Neural crest cell (in vitro differentiated cells): ENCODE data around the gene TRIP13. TPM values are rescaled to one million over a fixed set of nuclear protein-coding genes. Genes with fewer than 3 reads are reported as not detected.

ENCODE experiments used
- DNase-seq: peaks from one replicate; pipeline ENCODE4 v3.0.0; 2021; ENCODE audit warnings: low read depth, mixed read lengths, low spot score
- H3K27ac Mint-ChIP-seq: one replicate; pipeline ENCODE4 v1.8.0; 2021; ENCODE audit warnings: mild to moderate bottlenecking, mixed read lengths; ENCODE audit not compliant: unreplicated experiment
- H3K27me3 Mint-ChIP-seq: 2 replicates; pipeline ENCODE4 v1.8.0; 2021; ENCODE audit warnings: low read depth, mild to moderate bottlenecking, mixed read lengths
- H3K36me3 Mint-ChIP-seq: 2 replicates; pipeline ENCODE4 v1.8.0; 2021; ENCODE audit warnings: low read depth, mild to moderate bottlenecking, mixed read lengths
- H3K4me1 Mint-ChIP-seq: 2 replicates; pipeline ENCODE4 v1.8.0; 2021; ENCODE audit warnings: mixed read lengths
- H3K4me3 Mint-ChIP-seq: one replicate; pipeline ENCODE4 v1.8.0; 2021; ENCODE audit warnings: mild to moderate bottlenecking, mixed read lengths
- H3K9me3 Mint-ChIP-seq: 2 replicates; pipeline ENCODE4 v1.8.0; 2021; ENCODE audit warnings: mixed read lengths
- total RNA-seq: library from RNA; stranded (reverse); gene quantifications from 2 replicates; pipeline ENCODE4 v1.2.1, GENCODE V29; 2021
- TF ChIP-seq, protein P1 (sequence below): fragments of 200-600 bp; sonication (generic); conservative IDR thresholded peaks from 2 replicates; pipeline ENCODE4 v1.5.0; 2021; ENCODE audit warnings: antibody characterized with exemption, mild to moderate bottlenecking

TRIP13 gene
- total RNA-seq, 1 donor from 2014 or later: 32.6 TPM

DNA sequence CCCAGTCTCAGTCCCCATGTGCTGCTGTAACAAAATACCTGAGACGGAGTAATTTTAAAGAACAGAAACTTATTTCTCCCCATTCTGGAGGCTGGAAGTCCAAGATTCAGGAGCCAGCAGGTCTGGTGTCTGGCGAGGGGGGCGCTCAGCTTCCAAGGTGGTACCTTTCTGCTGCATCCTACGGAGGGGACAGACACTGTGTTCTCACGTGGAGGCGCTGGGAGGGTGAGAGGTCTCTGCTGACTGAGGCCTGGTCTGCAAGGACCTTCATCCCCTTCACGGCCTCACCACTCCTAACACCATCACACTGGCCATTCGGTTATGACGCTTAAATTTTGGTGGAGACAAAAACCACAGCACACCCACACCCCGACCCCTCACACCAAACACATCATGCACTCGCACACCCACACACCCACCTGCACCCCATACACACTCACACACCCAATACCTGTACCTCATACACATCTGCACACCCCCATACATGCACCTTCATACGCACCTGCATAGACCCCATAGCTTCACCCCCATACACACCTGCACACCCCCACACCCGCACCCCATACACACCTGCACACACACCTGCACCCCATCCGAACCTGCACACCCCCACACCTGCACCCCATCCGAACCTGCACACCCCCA, 32.1 kb upstream of the TRIP13 start:
- Mint-ChIP-seq H3K36me3 (no peaks in the 10 kb centered on the region), H3K27ac (no peak overlapping the region), H3K4me1 (no peaks in the 10 kb centered on the region), H3K27me3 (no peaks in the 10 kb centered on the region), H3K9me3 (no peaks in the 10 kb centered on the region), H3K4me3 (no peak overlapping the region)
- no peak for DNase-seq
- TF ChIP-seq, protein P1, sequence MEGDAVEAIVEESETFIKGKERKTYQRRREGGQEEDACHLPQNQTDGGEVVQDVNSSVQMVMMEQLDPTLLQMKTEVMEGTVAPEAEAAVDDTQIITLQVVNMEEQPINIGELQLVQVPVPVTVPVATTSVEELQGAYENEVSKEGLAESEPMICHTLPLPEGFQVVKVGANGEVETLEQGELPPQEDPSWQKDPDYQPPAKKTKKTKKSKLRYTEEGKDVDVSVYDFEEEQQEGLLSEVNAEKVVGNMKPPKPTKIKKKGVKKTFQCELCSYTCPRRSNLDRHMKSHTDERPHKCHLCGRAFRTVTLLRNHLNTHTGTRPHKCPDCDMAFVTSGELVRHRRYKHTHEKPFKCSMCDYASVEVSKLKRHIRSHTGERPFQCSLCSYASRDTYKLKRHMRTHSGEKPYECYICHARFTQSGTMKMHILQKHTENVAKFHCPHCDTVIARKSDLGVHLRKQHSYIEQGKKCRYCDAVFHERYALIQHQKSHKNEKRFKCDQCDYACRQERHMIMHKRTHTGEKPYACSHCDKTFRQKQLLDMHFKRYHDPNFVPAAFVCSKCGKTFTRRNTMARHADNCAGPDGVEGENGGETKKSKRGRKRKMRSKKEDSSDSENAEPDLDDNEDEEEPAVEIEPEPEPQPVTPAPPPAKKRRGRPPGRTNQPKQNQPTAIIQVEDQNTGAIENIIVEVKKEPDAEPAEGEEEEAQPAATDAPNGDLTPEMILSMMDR: no peak

DNA sequence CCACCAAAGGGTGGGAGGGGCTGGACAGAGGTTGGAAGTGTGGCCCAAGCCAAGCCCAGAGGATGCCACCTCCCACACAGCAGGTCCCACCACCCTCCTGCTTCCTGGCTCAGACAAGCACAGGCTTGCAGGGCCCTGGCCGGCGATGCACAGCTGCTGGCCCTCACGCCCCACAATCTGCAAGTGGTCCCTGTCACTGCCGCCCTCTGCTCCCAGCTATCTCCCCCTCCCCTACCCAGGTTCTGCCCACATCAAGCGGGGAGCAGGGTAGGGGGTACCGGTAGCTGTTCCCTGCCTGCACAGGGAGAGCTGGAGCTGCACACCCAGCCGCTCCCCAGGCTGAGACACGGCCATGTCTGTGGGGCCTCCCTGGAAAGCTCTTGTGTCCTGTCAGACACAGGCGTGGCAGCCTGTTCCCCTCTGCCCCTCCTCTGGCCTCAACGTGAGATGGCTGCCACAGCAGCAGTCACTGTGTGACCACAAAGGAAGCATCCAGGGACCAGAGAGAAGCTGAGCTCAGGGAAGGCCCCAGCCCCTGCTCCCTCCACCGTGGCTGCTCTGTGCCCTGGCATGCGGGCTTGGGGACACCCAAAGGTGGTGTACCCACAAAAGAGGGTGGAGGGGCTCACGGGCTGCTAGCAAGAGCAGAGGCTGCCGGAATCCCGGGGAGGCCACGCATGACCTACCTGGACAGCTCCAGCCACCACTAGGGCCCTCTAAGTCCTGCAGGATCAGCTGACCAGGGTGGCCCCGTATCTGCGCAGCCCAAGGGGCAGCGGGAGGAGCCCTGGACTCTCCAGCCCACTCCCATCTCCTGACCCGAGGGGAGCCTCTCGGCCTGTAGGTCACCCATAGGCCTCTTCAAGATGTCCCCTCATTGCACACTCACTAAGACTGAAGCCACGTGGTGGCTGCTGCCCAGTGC, 31.0 kb upstream of the TRIP13 start:
- TF ChIP-seq, protein P1: no peak
- Mint-ChIP-seq H3K9me3 (no peaks in the 10 kb centered on the region), H3K4me3 (no peak overlapping the region), H3K27me3 (no peaks in the 10 kb centered on the region), H3K27ac (no peak overlapping the region), H3K36me3 (peaks cover 2% of the 10 kb centered on the region), H3K4me1 (no peaks in the 10 kb centered on the region)
- no peak for DNase-seq

DNA sequence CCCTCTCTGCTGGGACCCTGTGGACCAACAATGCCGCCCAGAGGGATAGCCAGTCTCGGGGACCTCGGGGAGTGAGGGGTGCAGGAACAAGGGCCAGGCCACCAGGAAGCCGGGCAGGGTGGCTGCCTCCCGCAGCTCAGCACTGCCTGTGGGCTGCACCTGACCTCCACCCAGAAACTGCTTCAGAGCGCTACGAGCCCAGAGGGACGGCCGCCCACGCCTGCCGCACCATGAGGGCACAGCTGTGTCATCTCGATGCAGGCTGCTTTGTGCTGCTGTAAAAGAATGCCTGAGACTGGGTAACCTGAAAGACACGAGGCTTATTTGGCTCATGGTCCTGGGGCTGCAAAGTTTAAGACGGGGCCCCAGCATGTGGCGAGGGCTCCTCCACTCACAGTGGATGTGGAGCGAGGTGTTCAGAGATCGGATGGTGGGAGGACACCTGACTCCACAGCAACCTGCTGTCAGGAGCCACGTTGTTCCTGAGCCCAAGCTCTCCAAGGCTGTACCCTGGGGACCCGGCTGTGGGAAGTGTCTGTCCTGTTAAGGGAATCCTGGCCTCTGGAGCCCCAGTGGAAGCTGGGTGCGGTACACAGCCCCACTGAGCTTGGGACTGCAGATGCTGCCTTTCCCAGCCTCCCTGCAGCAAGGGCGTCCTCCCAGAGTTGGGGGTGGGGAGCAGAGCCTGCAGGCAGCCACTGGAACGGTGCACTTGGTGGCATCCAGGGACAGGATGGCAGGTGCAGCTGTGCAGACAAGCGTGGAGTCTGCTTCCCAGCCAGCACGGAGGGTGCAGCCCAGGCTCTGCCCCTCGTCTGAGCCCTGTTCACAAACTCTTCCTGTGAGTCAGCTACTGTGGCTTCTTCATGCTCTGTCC, 30.1 kb upstream of the TRIP13 start:
- TF ChIP-seq, protein P1: no peak

DNA sequence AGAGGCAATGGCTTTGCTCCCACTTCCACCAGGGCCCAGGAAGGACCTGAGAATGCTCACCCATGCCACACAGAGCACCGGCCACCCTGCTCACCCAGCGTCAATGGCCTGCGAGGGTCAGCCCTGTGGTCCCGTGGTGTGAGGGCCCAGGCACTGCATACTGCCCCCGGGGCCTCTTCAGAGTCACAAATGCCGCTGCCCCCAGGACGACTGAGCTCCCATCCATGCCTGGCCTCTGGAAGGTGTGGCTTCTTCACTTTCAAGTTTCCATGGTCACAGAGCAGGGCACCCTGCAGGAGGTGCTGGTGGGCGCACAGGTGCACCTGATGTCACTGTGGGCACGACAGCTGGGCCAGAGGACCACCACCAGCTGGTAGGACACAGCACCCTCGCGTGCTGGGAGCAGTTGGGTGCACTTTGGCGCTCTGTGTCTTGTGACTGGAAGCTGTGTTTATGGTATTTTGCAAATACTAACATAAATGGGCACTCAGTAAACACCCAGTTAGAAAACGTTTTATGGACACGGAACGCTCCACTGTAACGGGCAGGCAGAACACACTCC, 29.4 kb upstream of the TRIP13 start:
- Mint-ChIP-seq H3K36me3 (peaks cover 8% of the 10 kb centered on the region), H3K27me3 (no peaks in the 10 kb centered on the region)
- TF ChIP-seq, protein P1: no peak

More for the DNA sequence above, 30.1 kb upstream of the TRIP13 start:
- no peak overlapping the region for H3K4me3 Mint-ChIP-seq
- no peak for DNase-seq
- H3K36me3 Mint-ChIP-seq: peaks cover 3% of the 10 kb centered on the region
- H3K27me3 Mint-ChIP-seq: no peaks in the 10 kb centered on the region
- no peaks in the 10 kb centered on the region for H3K4me1 Mint-ChIP-seq
- no peak overlapping the region for H3K27ac Mint-ChIP-seq
- no peaks in the 10 kb centered on the region for H3K9me3 Mint-ChIP-seq

More for the DNA sequence above, 29.4 kb upstream of the TRIP13 start:
- H3K4me1 Mint-ChIP-seq: no peaks in the 10 kb centered on the region
- no peak overlapping the region for H3K27ac Mint-ChIP-seq
- H3K9me3 Mint-ChIP-seq: no peaks in the 10 kb centered on the region
- H3K4me3 Mint-ChIP-seq: no peak overlapping the region
- DNase-seq: no peak
